Measurements from ENCODE around the gene PHACTR1.

Gene PHACTR1

DNA sequence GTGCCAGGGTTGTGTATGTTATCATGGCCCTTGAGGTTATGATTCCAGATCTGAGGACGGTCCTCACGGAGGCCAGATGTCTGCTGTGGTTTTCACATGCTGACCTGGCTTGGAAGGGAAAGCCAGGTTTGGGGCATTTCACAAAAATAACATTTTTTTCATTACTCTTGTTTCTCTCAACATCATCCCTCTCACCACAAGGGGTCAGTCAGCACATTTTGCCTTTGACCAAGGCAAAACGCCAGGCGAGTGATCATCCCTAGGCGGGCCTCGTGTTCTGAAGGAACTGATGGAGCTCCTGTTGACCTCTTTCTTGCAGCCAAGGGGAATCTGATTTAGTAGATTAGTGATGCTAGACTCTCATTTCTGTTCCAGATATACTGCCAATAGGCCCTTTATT is 478.3 kb downstream of the PHACTR1 start:
- 80 to 89% methylated on average over 6 of the region's 6 CpGs for WGBS, 2 experiments
- no peaks in the 10 kb centered on the region for H3K4me1 ChIP-seq (ENCODE audit: control insufficient read depth, insufficient read depth, low read length)
- no peak overlapping the region for H3K27ac ChIP-seq (ENCODE audit: insufficient read depth, low read depth, low read length, poor library complexity, severe bottlenecking)
- H3K9me3 ChIP-seq (ENCODE audit: control insufficient read depth, low read length) = no peaks in the 10 kb centered on the region
- H3K27me3 ChIP-seq (ENCODE audit: control insufficient read depth, insufficient read depth, low read length, poor library complexity, severe bottlenecking) = no peaks in the 10 kb centered on the region
- H3K4me3 ChIP-seq (ENCODE audit: insufficient read depth, low read depth, low read length) = no peak overlapping the region
- no peaks in the 10 kb centered on the region for H3K36me3 ChIP-seq (ENCODE audit: control insufficient read depth, insufficient read depth, low read length)

DNA sequence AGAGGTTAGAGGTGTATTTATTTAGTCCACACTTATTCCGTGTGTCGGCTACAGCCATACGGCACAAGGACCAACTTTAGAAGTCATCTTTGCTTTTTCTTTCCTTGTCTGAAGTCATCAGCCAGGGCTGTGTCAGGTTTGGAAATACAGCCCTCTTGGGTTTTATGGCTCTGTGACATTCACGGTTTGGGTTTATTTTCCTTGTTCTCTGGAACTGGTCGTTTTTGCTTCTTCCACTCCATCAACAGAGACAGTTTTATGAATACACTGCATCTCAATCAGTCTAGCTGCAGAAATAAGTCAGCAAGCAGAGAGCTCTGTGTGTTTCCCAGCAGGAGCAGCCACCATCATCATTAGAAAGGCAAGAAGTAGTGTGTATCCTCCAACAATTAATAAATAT is 479.2 kb downstream of the PHACTR1 start:
- Histone ChIP-seq H3K4me1 (ENCODE audit: control insufficient read depth, insufficient read depth, low read length) (no peaks in the 10 kb centered on the region), H3K27ac (ENCODE audit: insufficient read depth, low read depth, low read length, poor library complexity, severe bottlenecking) (no peak overlapping the region), H3K4me3 (ENCODE audit: insufficient read depth, low read depth, low read length) (no peak overlapping the region), H3K27me3 (ENCODE audit: control insufficient read depth, insufficient read depth, low read length, poor library complexity, severe bottlenecking) (no peaks in the 10 kb centered on the region), H3K36me3 (ENCODE audit: control insufficient read depth, insufficient read depth, low read length) (no peaks in the 10 kb centered on the region), H3K9me3 (ENCODE audit: control insufficient read depth, low read length) (no peaks in the 10 kb centered on the region)
- 91 to 92% methylated on average over 5 of the region's 5 CpGs for WGBS, 2 experiments

DNA sequence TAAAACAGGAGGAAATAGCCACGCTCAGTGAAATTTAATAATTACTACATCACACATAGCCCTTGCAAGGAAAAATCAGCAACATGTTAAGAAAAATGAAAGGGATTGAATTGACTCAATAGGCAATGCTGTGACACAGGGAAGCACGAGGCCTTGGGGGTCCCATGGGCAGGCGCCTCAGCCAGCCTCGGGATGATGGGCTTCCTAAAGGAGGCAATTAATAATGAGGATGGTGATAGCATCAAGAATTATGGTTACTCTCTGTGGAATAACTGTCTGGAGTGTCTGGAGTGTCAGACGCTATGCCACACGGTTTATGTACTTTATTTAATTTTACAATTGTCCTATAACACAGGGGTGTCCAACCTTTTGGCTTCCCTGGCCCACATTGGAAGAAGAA is 481.6 kb downstream of the PHACTR1 start:
- Histone ChIP-seq H3K27me3 (ENCODE audit: control insufficient read depth, insufficient read depth, low read length, poor library complexity, severe bottlenecking) (no peaks in the 10 kb centered on the region), H3K27ac (ENCODE audit: insufficient read depth, low read depth, low read length, poor library complexity, severe bottlenecking) (no peak overlapping the region), H3K9me3 (ENCODE audit: control insufficient read depth, low read length) (no peaks in the 10 kb centered on the region), H3K4me1 (ENCODE audit: control insufficient read depth, insufficient read depth, low read length) (no peaks in the 10 kb centered on the region), H3K36me3 (ENCODE audit: control insufficient read depth, insufficient read depth, low read length) (no peaks in the 10 kb centered on the region), H3K4me3 (ENCODE audit: insufficient read depth, low read depth, low read length) (no peak overlapping the region)
- 94 to 96% methylated on average over 6 of the region's 6 CpGs for WGBS, 2 experiments

DNA sequence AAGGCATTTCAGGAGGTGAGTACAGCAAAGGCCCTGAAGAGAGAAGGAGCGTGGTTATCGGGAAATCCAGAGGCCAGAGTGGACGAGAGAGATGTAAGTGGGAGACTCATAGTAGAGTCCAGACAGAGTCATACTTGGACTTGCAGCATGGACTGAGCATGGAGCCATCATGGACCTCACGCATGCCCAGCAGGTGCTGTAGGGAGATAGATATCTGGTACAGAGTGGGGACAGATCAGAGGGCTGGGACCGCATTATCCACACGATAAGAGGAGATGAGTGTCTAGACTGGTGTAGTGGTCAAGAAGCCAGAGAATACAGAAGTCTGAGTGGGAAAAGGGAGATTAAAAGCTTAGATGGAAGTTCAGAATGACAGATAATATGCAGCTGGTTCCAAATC is 484.8 kb downstream of the PHACTR1 start:
- H3K36me3 ChIP-seq (ENCODE audit: control insufficient read depth, insufficient read depth, low read length) = no peaks in the 10 kb centered on the region
- no peak overlapping the region for H3K4me3 ChIP-seq (ENCODE audit: insufficient read depth, low read depth, low read length)
- no peaks in the 10 kb centered on the region for H3K4me1 ChIP-seq (ENCODE audit: control insufficient read depth, insufficient read depth, low read length)
- H3K9me3 ChIP-seq (ENCODE audit: control insufficient read depth, low read length) = no peaks in the 10 kb centered on the region
- H3K27me3 ChIP-seq (ENCODE audit: control insufficient read depth, insufficient read depth, low read length, poor library complexity, severe bottlenecking) = no peaks in the 10 kb centered on the region
- WGBS, 2 experiments = 95 to 96% methylated on average over 6 of the region's 6 CpGs
- H3K27ac ChIP-seq (ENCODE audit: insufficient read depth, low read depth, low read length, poor library complexity, severe bottlenecking) = no peak overlapping the region

DNA sequence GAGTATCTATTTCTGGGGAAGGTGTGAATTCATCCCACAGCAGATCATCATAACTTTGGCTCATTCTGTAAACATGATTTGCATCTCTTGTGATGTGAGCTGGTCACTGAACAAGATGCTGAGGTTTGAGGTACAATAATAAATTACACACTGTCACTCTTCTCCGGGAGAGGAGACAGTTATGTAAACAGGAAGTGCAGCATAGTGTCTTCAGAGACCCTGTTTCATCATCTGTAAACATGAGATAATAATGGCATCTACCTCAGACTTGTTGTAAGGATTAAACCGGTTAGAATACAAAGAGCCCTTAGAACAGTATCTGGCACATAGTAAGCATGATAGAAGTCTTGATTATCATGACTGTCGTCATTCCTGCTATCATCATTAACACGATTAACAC is 486.6 kb downstream of the PHACTR1 start:
- 93 to 97% methylated on average over 4 of the region's 4 CpGs for WGBS, 2 experiments
- Histone ChIP-seq H3K27ac (ENCODE audit: insufficient read depth, low read depth, low read length, poor library complexity, severe bottlenecking) (no peak overlapping the region), H3K4me3 (ENCODE audit: insufficient read depth, low read depth, low read length) (no peak overlapping the region), H3K27me3 (ENCODE audit: control insufficient read depth, insufficient read depth, low read length, poor library complexity, severe bottlenecking) (no peaks in the 10 kb centered on the region), H3K4me1 (ENCODE audit: control insufficient read depth, insufficient read depth, low read length) (no peaks in the 10 kb centered on the region), H3K36me3 (ENCODE audit: control insufficient read depth, insufficient read depth, low read length) (no peaks in the 10 kb centered on the region), H3K9me3 (ENCODE audit: control insufficient read depth, low read length) (no peaks in the 10 kb centered on the region)

DNA sequence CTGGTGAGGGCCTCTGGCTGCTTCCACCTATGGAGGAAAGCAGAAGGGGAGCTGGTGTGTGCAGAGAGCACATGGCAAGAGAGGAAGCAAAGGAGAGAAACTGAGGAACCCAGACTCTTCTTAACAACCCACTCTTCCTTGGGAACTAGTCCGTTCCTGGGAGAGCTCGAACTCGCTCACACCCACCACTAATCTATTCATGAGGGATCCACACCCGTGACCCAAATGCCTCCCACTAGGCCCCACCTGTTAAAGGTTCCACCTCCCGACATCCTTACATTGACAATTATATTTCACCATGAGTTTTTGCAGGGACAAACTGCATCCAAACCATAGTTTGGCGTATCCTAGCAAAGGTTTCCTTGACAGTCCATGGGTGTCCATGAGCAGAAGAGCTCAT is 488.5 kb downstream of the PHACTR1 start:
- Histone ChIP-seq H3K36me3 (ENCODE audit: control insufficient read depth, insufficient read depth, low read length) (no peaks in the 10 kb centered on the region), H3K4me1 (ENCODE audit: control insufficient read depth, insufficient read depth, low read length) (no peaks in the 10 kb centered on the region), H3K9me3 (ENCODE audit: control insufficient read depth, low read length) (no peaks in the 10 kb centered on the region), H3K27me3 (ENCODE audit: control insufficient read depth, insufficient read depth, low read length, poor library complexity, severe bottlenecking) (no peaks in the 10 kb centered on the region), H3K27ac (ENCODE audit: insufficient read depth, low read depth, low read length, poor library complexity, severe bottlenecking) (no peak overlapping the region), H3K4me3 (ENCODE audit: insufficient read depth, low read depth, low read length) (no peak overlapping the region)
- WGBS, 2 experiments = 93 to 95% methylated on average over 6 of the region's 6 CpGs

DNA sequence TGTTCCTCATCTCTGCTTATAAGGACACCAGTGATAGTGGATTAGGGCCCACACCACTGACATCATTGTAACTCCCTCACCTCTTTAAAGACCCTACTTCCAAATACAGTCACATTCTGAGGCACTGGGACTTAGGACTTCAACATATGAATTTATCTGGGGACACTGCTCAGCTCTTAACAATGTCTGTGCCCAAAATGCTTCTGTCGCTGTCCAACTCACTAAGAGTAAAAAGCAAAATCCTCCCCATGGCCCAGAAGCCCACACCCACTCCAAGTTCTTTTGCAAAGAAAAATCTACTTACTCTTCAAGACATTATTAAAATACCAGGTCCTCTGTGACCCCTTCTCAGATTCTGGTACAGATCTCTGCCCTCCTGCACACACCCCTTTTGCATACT is 495.5 kb downstream of the PHACTR1 start:
- no peaks in the 10 kb centered on the region for H3K27me3 ChIP-seq (ENCODE audit: control insufficient read depth, insufficient read depth, low read length, poor library complexity, severe bottlenecking)
- no peak overlapping the region for H3K27ac ChIP-seq (ENCODE audit: insufficient read depth, low read depth, low read length, poor library complexity, severe bottlenecking)
- H3K4me3 ChIP-seq (ENCODE audit: insufficient read depth, low read depth, low read length) = no peak overlapping the region
- WGBS, 2 experiments = 89 to 92% methylated on average over 1 of the region's 1 CpG
- no peaks in the 10 kb centered on the region for H3K36me3 ChIP-seq (ENCODE audit: control insufficient read depth, insufficient read depth, low read length)
- H3K4me1 ChIP-seq (ENCODE audit: control insufficient read depth, insufficient read depth, low read length) = no peaks in the 10 kb centered on the region
- no peaks in the 10 kb centered on the region for H3K9me3 ChIP-seq (ENCODE audit: control insufficient read depth, low read length)

DNA sequence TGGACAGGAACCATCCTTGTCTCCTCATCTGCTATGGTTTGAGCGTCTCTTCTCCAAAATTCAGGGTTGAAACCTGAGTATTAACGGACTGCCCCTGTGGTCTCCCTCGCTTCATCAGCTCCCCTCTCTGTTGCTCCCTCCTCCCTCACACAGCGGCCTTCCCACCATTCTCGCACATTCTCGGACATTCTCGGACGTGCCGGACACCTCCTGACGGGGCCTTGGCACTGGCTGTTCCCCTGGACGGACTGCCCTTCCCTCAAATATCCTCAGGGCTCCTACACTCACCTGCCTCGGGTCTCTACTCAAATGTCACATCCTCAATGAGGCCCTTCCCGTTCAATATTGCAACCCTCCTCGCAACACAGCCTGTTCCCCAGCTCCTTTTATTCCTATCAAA is 496.0 kb downstream of the PHACTR1 start:
- Histone ChIP-seq H3K27ac (ENCODE audit: insufficient read depth, low read depth, low read length, poor library complexity, severe bottlenecking) (no peak overlapping the region), H3K27me3 (ENCODE audit: control insufficient read depth, insufficient read depth, low read length, poor library complexity, severe bottlenecking) (no peaks in the 10 kb centered on the region), H3K36me3 (ENCODE audit: control insufficient read depth, insufficient read depth, low read length) (no peaks in the 10 kb centered on the region), H3K4me3 (ENCODE audit: insufficient read depth, low read depth, low read length) (no peak overlapping the region), H3K9me3 (ENCODE audit: control insufficient read depth, low read length) (no peaks in the 10 kb centered on the region), H3K4me1 (ENCODE audit: control insufficient read depth, insufficient read depth, low read length) (no peaks in the 10 kb centered on the region)
- 92 to 94% methylated on average over 14 of the region's 14 CpGs for WGBS, 2 experiments

DNA sequence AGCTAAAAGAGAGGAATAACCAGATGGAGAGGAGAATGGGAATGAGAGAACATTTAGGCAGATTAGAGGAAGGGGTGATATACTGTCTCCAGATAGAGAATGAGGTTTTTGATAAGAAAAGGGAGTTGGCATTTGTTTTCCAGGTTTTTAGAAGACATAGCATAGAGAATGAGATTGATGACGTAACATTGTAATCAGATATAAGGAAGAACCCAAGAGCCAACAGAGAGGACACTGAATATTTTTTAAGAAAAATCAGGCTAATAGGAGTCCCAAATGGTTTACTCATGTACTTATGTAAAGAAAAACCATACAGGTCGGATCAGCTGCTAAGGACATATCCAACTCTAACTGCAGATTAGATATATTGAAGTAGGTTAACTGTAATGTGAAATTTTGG is 498.8 kb downstream of the PHACTR1 start:
- Histone ChIP-seq H3K4me3 (ENCODE audit: insufficient read depth, low read depth, low read length) (no peak overlapping the region), H3K36me3 (ENCODE audit: control insufficient read depth, insufficient read depth, low read length) (no peaks in the 10 kb centered on the region), H3K9me3 (ENCODE audit: control insufficient read depth, low read length) (no peaks in the 10 kb centered on the region), H3K4me1 (ENCODE audit: control insufficient read depth, insufficient read depth, low read length) (no peaks in the 10 kb centered on the region), H3K27me3 (ENCODE audit: control insufficient read depth, insufficient read depth, low read length, poor library complexity, severe bottlenecking) (no peaks in the 10 kb centered on the region), H3K27ac (ENCODE audit: insufficient read depth, low read depth, low read length, poor library complexity, severe bottlenecking) (no peak overlapping the region)
- WGBS, 2 experiments = 96 to 98% methylated on average over 2 of the region's 2 CpGs

DNA sequence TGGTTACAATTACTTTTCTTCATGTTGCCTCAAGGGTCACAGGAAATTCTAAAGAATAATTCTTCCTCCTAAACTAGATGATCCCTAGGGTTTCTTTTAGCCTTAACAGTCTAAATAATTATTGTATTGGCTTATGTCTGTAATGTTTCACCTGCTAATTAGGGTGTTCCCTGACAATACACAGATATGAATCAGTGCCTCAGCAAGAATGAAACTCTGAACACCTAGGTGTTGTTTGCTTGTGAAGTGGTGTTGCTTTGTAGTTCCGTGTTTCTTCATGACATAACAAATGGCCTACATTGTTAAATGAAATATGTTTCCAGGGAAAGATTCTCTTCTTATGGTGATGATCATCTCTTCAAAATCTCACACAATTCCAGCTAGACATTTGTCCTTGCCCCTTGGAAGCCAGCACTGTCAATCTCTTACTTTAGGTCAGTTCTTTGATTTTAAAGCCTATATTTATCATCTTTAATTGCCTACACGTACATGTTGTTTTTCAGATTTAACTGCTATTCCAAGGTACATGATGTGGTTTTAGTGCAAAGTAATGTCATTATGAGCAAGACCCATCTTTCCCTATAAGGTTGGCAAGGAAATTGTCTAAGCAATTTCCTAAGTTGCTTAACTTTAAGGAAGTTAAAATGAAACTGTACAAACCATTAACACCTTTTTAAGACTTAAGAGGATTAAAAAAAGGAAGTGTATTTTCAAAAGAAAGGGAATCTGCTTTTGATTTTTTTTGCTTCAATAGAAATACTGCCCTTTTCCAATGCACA is 499.9 kb downstream of the PHACTR1 start:
- no peaks in the 10 kb centered on the region for H3K27me3 ChIP-seq (ENCODE audit: control insufficient read depth, insufficient read depth, low read length, poor library complexity, severe bottlenecking)
- no peaks in the 10 kb centered on the region for H3K36me3 ChIP-seq (ENCODE audit: control insufficient read depth, insufficient read depth, low read length)
- 92 to 100% methylated on average over 1 to 2 of the region's 2 CpGs for WGBS, 2 experiments
- H3K4me3 ChIP-seq (ENCODE audit: insufficient read depth, low read depth, low read length) = no peak overlapping the region
- H3K9me3 ChIP-seq (ENCODE audit: control insufficient read depth, low read length) = no peaks in the 10 kb centered on the region
- H3K4me1 ChIP-seq (ENCODE audit: control insufficient read depth, insufficient read depth, low read length) = no peaks in the 10 kb centered on the region
- H3K27ac ChIP-seq (ENCODE audit: insufficient read depth, low read depth, low read length, poor library complexity, severe bottlenecking) = no peak overlapping the region
